GM21737 (cell line): ENCODE data around the gene OR7G1.
"Not testable (repeated sequence)": the region's sequence is repeated elsewhere in the genome, so short reads cannot be mapped to it uniquely, and the experiment has no call there.

ENCODE experiments used
- ATAC-seq: cut with Tn5 transposase; IDR thresholded peaks from one replicate; pipeline ENCODE4 v1.9.1; 2021; ENCODE audit warnings: mild to moderate bottlenecking, moderate library complexity; ENCODE audit not compliant: unreplicated experiment

Gene OR7G1

GRCh38 chr19:9078651-9079050, 36.9 kb downstream of the OR7G1 start:
- ATAC-seq: no peak

GRCh38 chr19:9076901-9077300, 38.7 kb downstream of the OR7G1 start:
- ATAC-seq: no peak

- no peak for ATAC-seq
Measured at GRCh38 chr19:9075064-9075949, 40.3 kb downstream of the OR7G1 start.

GRCh38 chr19:9073806-9074205, 41.8 kb downstream of the OR7G1 start:
- no peak for ATAC-seq

GRCh38 chr19:9071720-9072119, 43.8 kb downstream of the OR7G1 start:
- ATAC-seq: not testable (repeated sequence)

GRCh38 chr19:9070066-9070465, 45.5 kb downstream of the OR7G1 start:
- no peak for ATAC-seq

GRCh38 chr19:9065457-9066014, 50.0 kb downstream of the OR7G1 start:
- ATAC-seq: no peak
